GM12891 (cell line): Measurements from ENCODE around the gene HOXA11.

Source experiments
- DNase-seq: peaks from one replicate; pipeline ENCODE4 v3.0.0; 2011; ENCODE audit warnings: low spot score; ENCODE audit not compliant: insufficient read length
- FAIRE-seq: peaks from 2 replicates; lab custom pipeline; 2011; peaks lifted over from hg19 to GRCh38; lab: Jason Lieb, UNC
- PAX5 ChIP-seq: IDR thresholded peaks from 2 replicates; pipeline ENCODE4 v1.6.1; 2011; ENCODE audit warnings: low read length, moderate library complexity, mild to moderate bottlenecking; ENCODE audit not compliant: insufficient read depth, severe bottlenecking
- POLR2A ChIP-seq: IDR thresholded peaks from 2 replicates; pipeline ENCODE4 v1.6.1; 2011; ENCODE audit warnings: low read depth, low read length, control low read depth
- POLR2AphosphoS5 ChIP-seq: IDR thresholded peaks from 2 replicates; pipeline ENCODE4 v1.6.1; 2011; ENCODE audit warnings: low read depth, low read length, control low read depth
- POU2F2 ChIP-seq: IDR thresholded peaks from 2 replicates; pipeline ENCODE4 v1.6.1; 2011; ENCODE audit warnings: low read depth, mild to moderate bottlenecking, control low read depth, low read length, moderate library complexity
- SPI1 ChIP-seq: IDR thresholded peaks from 2 replicates; pipeline ENCODE4 v1.6.1; 2011; ENCODE audit warnings: low read depth, low read length, control low read depth
- TAF1 ChIP-seq: IDR thresholded peaks from 2 replicates; pipeline ENCODE4 v1.6.1; 2011; ENCODE audit warnings: low read depth, low read length, control low read depth

The HOXA11 gene

GRCh38 chr7:27180431-27181420 is 4.3 kb downstream of the HOXA11 start:
- no peak for DNase-seq
- TF ChIP-seq POLR2AphosphoS5: no peak
- no peak for TF ChIP-seq POU2F2
- TF ChIP-seq SPI1: no peak
- no peak for TF ChIP-seq TAF1
- TF ChIP-seq POLR2A: no peak
- TF ChIP-seq PAX5: no peak
- no peak for FAIRE-seq

DNA sequence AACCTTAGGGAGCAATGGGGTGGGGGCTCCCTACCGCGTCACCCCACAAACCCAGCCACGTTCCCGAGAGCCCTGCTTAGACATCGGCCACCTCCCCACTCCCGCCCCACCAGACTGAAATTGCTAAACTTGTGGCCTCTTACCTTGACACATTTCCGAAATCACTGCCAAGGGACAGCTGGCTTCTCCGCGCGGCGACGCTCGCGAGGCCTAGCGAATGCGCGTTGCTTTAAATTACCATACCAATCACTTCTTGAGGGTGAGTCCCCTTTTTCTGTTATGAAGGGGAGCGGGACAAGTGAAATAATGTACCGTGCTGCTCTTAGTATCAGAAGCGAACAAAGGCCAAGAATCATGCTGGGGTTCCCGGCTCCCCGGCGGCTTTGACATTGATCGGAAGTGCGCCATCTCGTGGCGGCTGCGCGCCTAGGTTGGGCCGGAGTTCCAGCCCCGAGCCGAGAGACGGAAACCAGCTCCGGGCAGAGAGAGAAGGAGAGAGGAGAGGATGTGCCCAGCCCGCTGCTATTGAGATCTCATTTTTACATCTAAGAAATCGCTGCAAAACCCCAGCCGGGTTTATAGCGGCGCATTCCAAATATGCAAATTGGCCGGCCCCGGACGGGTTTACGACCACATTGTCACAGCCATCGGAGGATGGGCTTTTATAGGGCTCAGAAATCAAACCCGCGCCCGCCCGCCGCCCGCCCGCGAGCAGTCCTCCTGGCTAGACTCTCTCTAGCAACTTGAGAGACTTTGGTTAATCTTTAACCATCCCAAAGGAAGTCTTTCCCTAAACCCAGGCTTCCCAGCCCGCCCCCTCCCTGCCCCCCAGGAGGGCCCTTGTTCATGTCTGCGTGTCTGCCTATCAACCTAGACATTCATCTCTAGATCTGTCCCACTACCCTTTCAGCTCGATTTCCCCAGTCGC is 5.3 kb downstream of the HOXA11 start:
- DNase-seq: no peak
- no peak for FAIRE-seq
- TF ChIP-seq POU2F2 (no peak), SPI1 (no peak), TAF1 (no peak), POLR2A (no peak), POLR2AphosphoS5 (no peak), PAX5 (no peak)

DNA sequence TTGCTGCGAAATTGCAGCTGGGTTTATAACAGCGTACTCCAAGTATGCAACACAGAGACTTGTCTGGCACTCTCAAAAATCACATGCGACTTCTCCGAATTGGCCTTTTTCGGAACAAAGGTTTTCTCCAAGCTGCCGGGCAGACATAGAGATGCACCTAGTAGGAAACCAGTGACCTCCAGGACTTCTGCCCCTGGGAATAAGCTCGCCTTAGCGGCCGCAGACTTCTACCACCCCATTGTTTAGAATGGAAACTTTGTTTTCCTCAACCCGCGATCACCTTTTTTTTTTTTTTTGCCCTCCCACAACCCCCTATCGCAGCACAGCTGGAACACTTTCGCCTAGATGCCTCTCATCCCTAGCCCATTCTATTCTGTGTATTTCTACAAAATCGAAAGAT is 6.0 kb downstream of the HOXA11 start:
- no peak for FAIRE-seq
- no peak for DNase-seq
- no peak for TF ChIP-seq POLR2AphosphoS5
- TF ChIP-seq TAF1: no peak
- no peak for TF ChIP-seq SPI1
- no peak for TF ChIP-seq POU2F2
- TF ChIP-seq PAX5: no peak
- TF ChIP-seq POLR2A: no peak

DNA sequence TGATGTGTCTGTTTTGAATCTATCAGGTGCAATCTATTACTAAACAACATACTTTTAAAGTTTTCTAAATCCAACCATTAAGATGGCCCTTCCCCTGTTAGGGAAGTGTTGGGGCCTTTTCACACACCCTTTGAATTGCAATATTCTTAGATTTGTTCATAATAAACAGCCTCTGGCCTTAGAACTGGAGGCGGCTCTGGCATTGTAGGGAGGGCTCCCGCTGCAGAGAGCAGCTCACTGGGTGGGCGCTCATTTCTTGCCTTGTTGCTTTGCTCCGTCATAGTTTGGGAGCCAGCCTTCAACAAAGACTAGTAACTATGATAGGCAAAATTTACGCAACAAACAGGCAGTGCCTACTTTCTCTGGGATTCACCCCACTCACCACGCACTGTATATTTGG is 6.7 kb downstream of the HOXA11 start:
- FAIRE-seq (no peak), DNase-seq (no peak)
- no peak for TF ChIP-seq TAF1

- no peak for FAIRE-seq
- no peak for DNase-seq
- TF ChIP-seq TAF1 (no peak), POLR2AphosphoS5 (no peak), PAX5 (no peak), POLR2A (no peak), POU2F2 (no peak), SPI1 (no peak)
Observed at GRCh38 chr7:27177795-27178320, 7.2 kb downstream of the HOXA11 start.

DNA sequence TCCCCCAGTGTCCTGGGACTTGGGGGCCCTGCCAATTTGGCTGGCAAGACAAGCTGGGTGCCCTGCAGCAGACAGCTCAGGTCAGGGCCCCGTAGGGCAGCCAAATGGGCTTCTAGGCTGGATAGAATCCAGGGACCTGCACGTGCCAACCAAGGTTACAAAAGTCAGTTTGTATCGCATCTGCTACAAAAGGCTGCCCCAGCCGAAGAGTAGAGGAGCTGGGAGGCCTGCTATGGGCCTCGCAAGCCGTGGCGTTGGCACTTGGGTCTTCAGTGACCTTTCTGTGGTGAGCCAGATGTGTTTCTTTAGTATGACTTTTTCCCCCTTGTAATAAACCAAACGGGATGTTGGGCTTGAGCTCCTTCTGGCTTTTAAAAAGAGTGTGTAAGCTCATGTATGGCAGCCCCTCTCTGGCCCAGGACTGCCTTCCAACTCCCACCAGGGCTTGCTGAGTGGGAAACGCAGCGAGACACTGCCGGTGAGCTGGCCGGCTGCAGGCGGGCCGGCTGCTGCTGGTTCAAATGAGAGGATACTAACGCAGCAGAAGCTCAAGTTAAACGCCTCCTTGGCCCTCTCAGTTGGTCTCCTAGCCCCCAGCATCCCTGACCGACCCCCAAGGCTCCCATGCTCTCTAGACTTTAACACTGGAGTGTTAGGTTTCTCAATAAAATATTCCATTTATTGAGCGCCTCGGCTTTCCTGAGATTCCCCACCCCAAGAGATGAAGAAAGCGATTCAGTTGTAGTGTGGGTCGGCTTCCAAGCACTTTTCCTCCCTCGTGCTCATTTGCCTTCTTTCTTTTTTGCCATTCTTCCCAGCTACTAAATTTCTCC is 7.9 kb downstream of the HOXA11 start:
- no peak for DNase-seq

GRCh38 chr7:27176524-27176845 is 8.5 kb downstream of the HOXA11 start:
- DNase-seq (no peak), FAIRE-seq (no peak)
- TF ChIP-seq POLR2AphosphoS5: no peak
- TF ChIP-seq TAF1: no peak
- TF ChIP-seq POLR2A: no peak
- no peak for TF ChIP-seq PAX5

More for the DNA sequence above, 7.9 kb downstream of the HOXA11 start:
- no peak for TF ChIP-seq POLR2AphosphoS5
- TF ChIP-seq POU2F2: no peak
- no peak for TF ChIP-seq PAX5
- no peak for TF ChIP-seq POLR2A
- TF ChIP-seq SPI1: no peak
- TF ChIP-seq TAF1: no peak
- no peak for FAIRE-seq

GRCh38 chr7:27175626-27176523 is 9.2 kb downstream of the HOXA11 start:
- FAIRE-seq: no peak
- TF ChIP-seq POLR2AphosphoS5 (no peak), PAX5 (no peak), SPI1 (no peak), POLR2A (no peak)
- no peak for DNase-seq
